IMR-90 (cell line): Measurements from ENCODE around the gene RNH1. TPM values are rescaled to one million over a fixed set of nuclear protein-coding genes. Genes with fewer than 3 reads are reported as not detected.

Experiments
- ATAC-seq: fragments of 200-7000 bp; cut with Tn5 transposase; 2 replicates; pipeline ENCODE4 v1.9.1; 2020; ENCODE audit warnings: low read depth, mild to moderate bottlenecking, moderate library complexity
- BruUV-seq: library from RNA; stranded (reverse); fragments of 400-500 nt; replicated peaks from 2 replicates; lab custom pipeline; 2021; lab: Mats Ljungman, UMichigan
- CTCF ChIA-PET: fragments of 300-600 bp; formaldehyde crosslinking; extraction: SDS; loops from one replicate; lab custom pipeline; 2021; ENCODE audit warnings: antibody characterized with exemption; lab: Yijun Ruan, JAX
- POLR2A ChIA-PET: fragments of 300-600 bp; sonication (Branson Sonifier 250); formaldehyde crosslinking; loops from one replicate; lab custom pipeline; 2022; ENCODE audit warnings: antibody characterized with exemption; ENCODE audit not compliant: unreplicated experiment; lab: Charles Lee
- DNase-seq: peaks from one replicate; pipeline ENCODE4 v3.0.0; 2013
- H2AFZ ChIP-seq: replicated peaks from 2 replicates; pipeline ENCODE3; 2013; ENCODE audit warnings: low read length, mild to moderate bottlenecking; ENCODE audit not compliant: poor library complexity
- H2AK5ac ChIP-seq: 2 replicates; pipeline ENCODE4 v1.6.1; 2013; ENCODE audit warnings: low read depth, low read length, inconsistent platforms
- H2AK9ac ChIP-seq: replicated peaks from 2 replicates; pipeline ENCODE3; 2013; ENCODE audit warnings: mild to moderate bottlenecking, low read depth, low read length, moderate library complexity; ENCODE audit not compliant: poor library complexity
- H2BK120ac ChIP-seq: 2 replicates; pipeline ENCODE4 v1.6.1; 2013; ENCODE audit warnings: low read depth, low read length, inconsistent platforms
- H2BK15ac ChIP-seq: 3 replicates; pipeline ENCODE4 v1.6.1; 2013; ENCODE audit warnings: low read depth, low read length, inconsistent platforms
- H2BK20ac ChIP-seq: 2 replicates; pipeline ENCODE4 v1.6.1; 2013; ENCODE audit warnings: low read depth, mild to moderate bottlenecking, inconsistent platforms, low read length, moderate library complexity
- H2BK5ac ChIP-seq: 2 replicates; pipeline ENCODE4 v1.6.1; 2013; ENCODE audit warnings: mild to moderate bottlenecking, low read depth, low read length, inconsistent platforms; ENCODE audit not compliant: poor library complexity, severe bottlenecking
- H3K14ac ChIP-seq: replicated peaks from 2 replicates; pipeline ENCODE4 v1.6.1; 2013; ENCODE audit warnings: low read depth, low read length, inconsistent platforms
- H3K18ac ChIP-seq: 2 replicates; pipeline ENCODE4 v1.6.1; 2013; ENCODE audit warnings: low read depth, low read length, control low read depth
- H3K23ac ChIP-seq: 2 replicates; pipeline ENCODE4 v1.6.1; 2013; ENCODE audit warnings: low read depth, low read length, inconsistent platforms
- H3K27ac ChIP-seq: 2 replicates; pipeline ENCODE4 v1.5.1; 2013; ENCODE audit warnings: mild to moderate bottlenecking, control low read depth, low read length; ENCODE audit not compliant: insufficient read depth
- H3K27me3 ChIP-seq: 2 replicates; pipeline ENCODE4 v1.6.1; 2013; ENCODE audit warnings: low read length; ENCODE audit not compliant: control insufficient read depth, insufficient read depth
- H3K36me3 ChIP-seq: 2 replicates; pipeline ENCODE4 v1.6.1; 2013; ENCODE audit warnings: low read length, mixed read lengths; ENCODE audit not compliant: control insufficient read depth, insufficient read depth
- H3K4ac ChIP-seq: 2 replicates; pipeline ENCODE4 v1.6.1; 2013; ENCODE audit warnings: low read depth, low read length, inconsistent platforms
- H3K4me1 ChIP-seq: 2 replicates; pipeline ENCODE4 v1.6.1; 2013; ENCODE audit warnings: low read length, mixed read lengths; ENCODE audit not compliant: control insufficient read depth, insufficient read depth
- H3K4me2 ChIP-seq: 2 replicates; pipeline ENCODE4 v1.6.1; 2013; ENCODE audit warnings: low read depth, mild to moderate bottlenecking, control low read depth, low read length, moderate library complexity
- H3K4me3 ChIP-seq: 2 replicates; pipeline ENCODE4 v1.5.1; 2013; ENCODE audit warnings: low read depth, mild to moderate bottlenecking, control low read depth, low read length, moderate library complexity; ENCODE audit not compliant: insufficient read depth
- H3K56ac ChIP-seq: 2 replicates; pipeline ENCODE4 v1.6.1; 2013; ENCODE audit warnings: low read length, inconsistent platforms; ENCODE audit not compliant: insufficient read depth; ENCODE audit errors: extremely low read depth
- H3K79me1 ChIP-seq, 2 experiments: 2 replicates each; pipeline ENCODE4 v1.6.1; 2013; ENCODE audit warnings: low read length in 2 of 2, inconsistent platforms in 1 of 2, low read depth in 1 of 2
- H3K9ac ChIP-seq: 2 replicates; pipeline ENCODE4 v1.6.1; 2013; ENCODE audit warnings: low read depth, low read length, control low read depth
- H3K9me1 ChIP-seq: 2 replicates; pipeline ENCODE4 v1.6.1; 2013; ENCODE audit warnings: low read length, inconsistent platforms; ENCODE audit not compliant: insufficient read depth
- H3K9me3 ChIP-seq: 2 replicates; pipeline ENCODE4 v1.6.1; 2013; ENCODE audit warnings: low read length; ENCODE audit not compliant: control insufficient read depth, insufficient read depth
- H4K20me1 ChIP-seq: 2 replicates; pipeline ENCODE4 v1.6.1; 2013; ENCODE audit warnings: low read length, inconsistent platforms; ENCODE audit not compliant: insufficient read depth
- H4K5ac ChIP-seq: 2 replicates; pipeline ENCODE4 v1.6.1; 2013; ENCODE audit warnings: mild to moderate bottlenecking, low read depth, low read length, control low read depth
- H4K8ac ChIP-seq, 2 experiments: 2 replicates each; pipeline ENCODE4 v1.6.1; 2013; ENCODE audit warnings: low read depth in 2 of 2, low read length in 2 of 2, control low read depth in 1 of 2, inconsistent platforms in 1 of 2
- H4K91ac ChIP-seq: 2 replicates; pipeline ENCODE4 v1.6.1; 2013; ENCODE audit warnings: low read depth, low read length, inconsistent platforms; ENCODE audit not compliant: insufficient read depth
- BHLHE40 ChIP-seq: fragments of 150-350 bp; IDR thresholded peaks from 2 replicates; pipeline ENCODE4 v1.6.1; 2016; ENCODE audit warnings: mild to moderate bottlenecking, low read depth, low read length
- CEBPB ChIP-seq: IDR thresholded peaks from 2 replicates; pipeline ENCODE4 v1.6.1; 2012; ENCODE audit warnings: low read depth, low read length, improper control_type of control experiment
- CHD1 ChIP-seq: IDR thresholded peaks from 2 replicates; pipeline ENCODE4 v1.6.1; 2012; ENCODE audit warnings: low read depth, low read length, improper control_type of control experiment
- FOS ChIP-seq: fragments of 150-350 bp; IDR thresholded peaks from 2 replicates; pipeline ENCODE4 v1.6.1; 2016; ENCODE audit warnings: low read depth, low read length
- MAFK ChIP-seq: IDR thresholded peaks from 2 replicates; pipeline ENCODE4 v1.6.1; 2012; ENCODE audit warnings: low read depth, low read length, improper control_type of control experiment
- MAZ ChIP-seq: IDR thresholded peaks from 2 replicates; pipeline ENCODE4 v1.6.1; 2012; ENCODE audit warnings: low read depth, mild to moderate bottlenecking, low read length, improper control_type of control experiment, moderate library complexity, borderline replicate concordance
- RAD21 ChIP-seq: IDR thresholded peaks from 2 replicates; pipeline ENCODE4 v1.6.1; 2012; ENCODE audit warnings: low read length, improper control_type of control experiment
- RCOR1 ChIP-seq: IDR thresholded peaks from 2 replicates; pipeline ENCODE4 v1.6.1; 2012; ENCODE audit warnings: mild to moderate bottlenecking, low read length, improper control_type of control experiment; ENCODE audit not compliant: insufficient replicate concordance
- RFX5 ChIP-seq: IDR thresholded peaks from 2 replicates; pipeline ENCODE4 v1.8.0; 2012; ENCODE audit warnings: low read depth, mild to moderate bottlenecking, low read length, moderate library complexity
- SMC3 ChIP-seq: fragments of 150-350 bp; IDR thresholded peaks from 2 replicates; pipeline ENCODE4 v1.6.1; 2016; ENCODE audit warnings: low read depth, mild to moderate bottlenecking, antibody characterized with exemption, low read length, moderate library complexity
- WGBS, 2 experiments: methylation state at CpG; one replicate each; pipeline versions ENCODE4 v1.1.5 to v1.1.7; 2013; ENCODE audit warnings: missing lambda C conversion rate in 2 of 2; ENCODE audit not compliant: insufficient read length in 1 of 2; ENCODE audit errors: extremely low coverage in 2 of 2; 5-methylcytosine and 5-hydroxymethylcytosine counted together
- dilution Hi-C: fragments of 300-500 bp; cut with HindIII; formaldehyde crosslinking; loops from one replicate; pipeline ENCODE4 v1.14.3; 2018; ENCODE audit warnings: low sequenced_read_pairs; ENCODE audit not compliant: unreplicated experiment
- in situ Hi-C: fragments of 300-500 bp; cut with MboI; formaldehyde crosslinking; loops from 3 replicates; pipeline ENCODE4 v1.14.3; 2019; ENCODE audit warnings: low sequenced_read_pairs, inconsistent platforms, mixed read lengths
- intact Hi-C: fragments of 100-400 bp; cut with micrococcal nuclease; formaldehyde crosslinking; loops from 2 replicates; pipeline ENCODE4 v1.10.0; 2022
- polyA plus RNA-seq, 3 experiments: library from polyadenylated mRNA; depleted of rRNA; stranded (reverse); fragments of >200 nt; gene quantifications; 2 replicates each; pipeline ENCODE4 v1.2.3, GENCODE V29; 2012; ENCODE audit warnings: low replicate concordance in 1 of 3
- total RNA-seq: library from RNA; depleted of rRNA; stranded (reverse); fragments of >200 nt; gene quantifications from 2 replicates; pipeline ENCODE4 v1.2.3, GENCODE V29; 2012
- TF ChIP-seq, protein P1 (sequence below): conservative IDR thresholded peaks from 2 replicates; pipeline ENCODE4 v1.5.1; 2012; ENCODE audit warnings: mild to moderate bottlenecking, low read depth, low read length, improper control_type of control experiment
- TF ChIP-seq, protein P2 (sequence below): fragments of 150-350 bp; IDR thresholded peaks from 2 replicates; pipeline ENCODE4 v1.6.1; 2016; ENCODE audit warnings: low read depth, mild to moderate bottlenecking, low read length, moderate library complexity, borderline replicate concordance

Gene RNH1
- total and polyA plus RNA-seq, 2 of the 4 experiments (the other 2 are of a cell fraction): 138 to 247 TPM

DNA sequence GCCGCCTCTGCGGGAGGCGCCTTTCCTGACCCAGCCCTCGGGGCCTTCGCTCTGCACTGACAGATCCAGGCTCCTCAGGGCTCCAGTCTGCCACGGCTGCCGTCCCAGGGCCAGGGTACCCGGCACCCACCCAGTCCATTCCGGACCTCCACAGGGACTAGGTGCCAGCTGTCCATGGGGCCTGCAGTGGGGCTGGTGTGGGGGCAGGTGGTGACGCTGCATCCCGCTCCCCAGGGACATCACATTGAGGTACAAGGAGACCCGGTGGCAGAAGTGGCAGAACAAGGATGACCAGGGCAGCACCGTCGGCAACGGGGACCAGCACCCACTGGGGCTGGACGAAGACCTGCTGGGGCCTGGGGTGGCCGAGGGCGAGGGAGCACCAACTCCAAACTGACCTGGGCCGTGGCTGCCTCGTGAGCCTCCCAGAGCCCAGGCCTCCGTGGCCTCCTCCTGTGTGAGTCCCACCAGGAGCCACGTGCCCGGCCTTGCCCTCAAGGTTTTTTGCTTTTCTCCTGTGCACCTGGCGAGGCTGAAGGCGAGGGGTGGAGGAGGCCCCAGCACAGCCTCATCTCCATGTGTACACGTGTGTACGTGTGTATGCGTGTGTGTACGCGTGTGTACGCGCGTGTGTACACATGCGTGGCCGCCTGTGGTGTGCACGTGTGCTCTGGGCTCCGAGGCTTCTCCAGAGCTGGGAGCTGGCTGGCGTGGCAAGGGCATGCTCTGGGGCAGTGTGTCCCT, 16.7 kb downstream of the RNH1 start:
- H3K4me2 ChIP-seq: no peak overlapping the region
- no peak overlapping the region for H3K27ac ChIP-seq
- H2BK120ac ChIP-seq: no peak overlapping the region
- H4K5ac ChIP-seq: no peak overlapping the region
- H3K36me3 ChIP-seq: peaks cover 35% of the 10 kb centered on the region
- DNase-seq (no peak), ATAC-seq (no peak)
- CTCF ChIA-PET: no interaction called here
- dilution Hi-C loops (no loop called here), in situ Hi-C loops (no loop called here), intact Hi-C loops (no loop called here)
- no peak overlapping the region for H3K56ac ChIP-seq
- BruUV-seq: no TSS peak
- no peaks in the 10 kb centered on the region for H3K9me3 ChIP-seq
- H2BK20ac ChIP-seq: no peak overlapping the region
- H2AK5ac ChIP-seq: no peak overlapping the region; the same call in 1 of the 2 replicates
- no peak overlapping the region for H2AK9ac ChIP-seq
- H3K4me3 ChIP-seq: no peak overlapping the region
- WGBS, 2 experiments: 98% methylated on average over 25 of the region's 38 CpGs; no CpG with 5 or more reads in 1 of the 2 experiments
- H2BK5ac ChIP-seq: no peak overlapping the region
- H3K14ac ChIP-seq: no peak overlapping the region
- H3K4ac ChIP-seq: no peak overlapping the region
- H3K79me1 ChIP-seq: peaks cover 0 to 13% of the 10 kb centered on the region in 2 experiments; a peak in 2 of 4 replicates
- H3K9me1 ChIP-seq: no peaks in the 10 kb centered on the region
- peaks cover 3% of the 10 kb centered on the region for H4K20me1 ChIP-seq
- no peaks in the 10 kb centered on the region for H3K27me3 ChIP-seq
- no peak overlapping the region for H4K91ac ChIP-seq
- H2BK15ac ChIP-seq: no peak overlapping the region
- H3K23ac ChIP-seq: no peak overlapping the region
- H2AFZ ChIP-seq: no peak overlapping the region
- no peak overlapping the region for H3K9ac ChIP-seq
- H3K18ac ChIP-seq: no peak overlapping the region
- no peak overlapping the region for H4K8ac ChIP-seq
- H3K4me1 ChIP-seq: no peaks in the 10 kb centered on the region
- no peak for TF ChIP-seq RCOR1
- TF ChIP-seq CHD1: no peak
- no peak for TF ChIP-seq MAZ
- TF ChIP-seq CEBPB: no peak
- TF ChIP-seq MAFK: no peak
- TF ChIP-seq, protein P1, sequence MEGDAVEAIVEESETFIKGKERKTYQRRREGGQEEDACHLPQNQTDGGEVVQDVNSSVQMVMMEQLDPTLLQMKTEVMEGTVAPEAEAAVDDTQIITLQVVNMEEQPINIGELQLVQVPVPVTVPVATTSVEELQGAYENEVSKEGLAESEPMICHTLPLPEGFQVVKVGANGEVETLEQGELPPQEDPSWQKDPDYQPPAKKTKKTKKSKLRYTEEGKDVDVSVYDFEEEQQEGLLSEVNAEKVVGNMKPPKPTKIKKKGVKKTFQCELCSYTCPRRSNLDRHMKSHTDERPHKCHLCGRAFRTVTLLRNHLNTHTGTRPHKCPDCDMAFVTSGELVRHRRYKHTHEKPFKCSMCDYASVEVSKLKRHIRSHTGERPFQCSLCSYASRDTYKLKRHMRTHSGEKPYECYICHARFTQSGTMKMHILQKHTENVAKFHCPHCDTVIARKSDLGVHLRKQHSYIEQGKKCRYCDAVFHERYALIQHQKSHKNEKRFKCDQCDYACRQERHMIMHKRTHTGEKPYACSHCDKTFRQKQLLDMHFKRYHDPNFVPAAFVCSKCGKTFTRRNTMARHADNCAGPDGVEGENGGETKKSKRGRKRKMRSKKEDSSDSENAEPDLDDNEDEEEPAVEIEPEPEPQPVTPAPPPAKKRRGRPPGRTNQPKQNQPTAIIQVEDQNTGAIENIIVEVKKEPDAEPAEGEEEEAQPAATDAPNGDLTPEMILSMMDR: no peak
- TF ChIP-seq, protein P2, sequence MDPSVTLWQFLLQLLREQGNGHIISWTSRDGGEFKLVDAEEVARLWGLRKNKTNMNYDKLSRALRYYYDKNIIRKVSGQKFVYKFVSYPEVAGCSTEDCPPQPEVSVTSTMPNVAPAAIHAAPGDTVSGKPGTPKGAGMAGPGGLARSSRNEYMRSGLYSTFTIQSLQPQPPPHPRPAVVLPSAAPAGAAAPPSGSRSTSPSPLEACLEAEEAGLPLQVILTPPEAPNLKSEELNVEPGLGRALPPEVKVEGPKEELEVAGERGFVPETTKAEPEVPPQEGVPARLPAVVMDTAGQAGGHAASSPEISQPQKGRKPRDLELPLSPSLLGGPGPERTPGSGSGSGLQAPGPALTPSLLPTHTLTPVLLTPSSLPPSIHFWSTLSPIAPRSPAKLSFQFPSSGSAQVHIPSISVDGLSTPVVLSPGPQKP: no peak
- no peak for TF ChIP-seq SMC3
- TF ChIP-seq FOS: no peak
- no peak for TF ChIP-seq BHLHE40
- no peak for TF ChIP-seq RAD21
- no peak for TF ChIP-seq RFX5
- POLR2A ChIA-PET: no interaction called here
